Activated CD8-positive, alpha-beta memory T cell treated with anti-CD3 and anti-CD28 coated beads for 48 hours (primary cell): ENCODE results near the gene MAPKAPK2.

Source experiments
- DNase-seq, 3 experiments: peaks; one replicate each; pipeline ENCODE4 v3.0.0-alpha.2; 2020; ENCODE audit warnings: low read depth in 2 of 3, low spot score in 2 of 3

Gene MAPKAPK2

DNA sequence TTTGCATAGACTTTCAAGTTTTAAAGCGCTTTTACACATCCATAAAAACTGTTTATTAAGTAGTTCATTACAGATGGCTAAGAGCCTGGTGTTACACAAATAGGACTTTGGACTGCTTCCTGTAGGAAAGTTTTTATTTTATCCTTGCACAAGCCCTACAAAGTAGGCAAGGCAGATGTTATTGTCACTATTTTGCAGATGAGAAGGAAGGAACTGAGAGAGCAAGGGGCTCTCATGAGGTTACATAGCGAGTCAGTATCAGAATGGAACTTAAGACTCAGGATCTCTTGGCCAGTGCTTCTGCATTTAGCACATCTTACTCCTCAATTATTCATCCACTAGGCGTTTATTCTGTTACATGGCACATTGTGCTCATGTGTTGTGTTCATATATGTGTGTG lies 2.6 kb upstream of the MAPKAPK2 start:
- no peak for DNase-seq

GRCh38 chr1:206683313-206683712 lies 1.4 kb upstream of the MAPKAPK2 start:
- DNase-seq: no peak

- DNase-seq: no peak
Measured at GRCh38 chr1:206684003-206684402, 702 bp upstream of the MAPKAPK2 start.

DNA sequence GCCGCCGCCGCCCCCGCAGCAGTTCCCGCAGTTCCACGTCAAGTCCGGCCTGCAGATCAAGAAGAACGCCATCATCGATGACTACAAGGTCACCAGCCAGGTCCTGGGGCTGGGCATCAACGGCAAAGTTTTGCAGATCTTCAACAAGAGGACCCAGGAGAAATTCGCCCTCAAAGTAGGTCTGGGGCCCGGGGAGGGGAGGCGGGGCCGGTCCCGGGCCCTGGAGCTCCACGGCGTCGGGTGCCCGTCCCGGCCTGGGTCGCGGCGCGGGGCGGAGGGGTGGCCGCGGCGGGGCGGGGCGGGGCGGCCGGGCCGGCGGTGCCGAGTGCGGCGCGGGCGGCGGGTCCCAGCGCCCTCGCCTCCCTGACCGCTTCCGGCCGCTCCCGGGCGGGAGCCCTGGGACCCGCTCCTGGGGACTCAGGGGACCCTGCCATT lies 646 bp downstream of the MAPKAPK2 start:
- peak in 1 of 3 experiments; percentile 19 for DNase-seq

DNA sequence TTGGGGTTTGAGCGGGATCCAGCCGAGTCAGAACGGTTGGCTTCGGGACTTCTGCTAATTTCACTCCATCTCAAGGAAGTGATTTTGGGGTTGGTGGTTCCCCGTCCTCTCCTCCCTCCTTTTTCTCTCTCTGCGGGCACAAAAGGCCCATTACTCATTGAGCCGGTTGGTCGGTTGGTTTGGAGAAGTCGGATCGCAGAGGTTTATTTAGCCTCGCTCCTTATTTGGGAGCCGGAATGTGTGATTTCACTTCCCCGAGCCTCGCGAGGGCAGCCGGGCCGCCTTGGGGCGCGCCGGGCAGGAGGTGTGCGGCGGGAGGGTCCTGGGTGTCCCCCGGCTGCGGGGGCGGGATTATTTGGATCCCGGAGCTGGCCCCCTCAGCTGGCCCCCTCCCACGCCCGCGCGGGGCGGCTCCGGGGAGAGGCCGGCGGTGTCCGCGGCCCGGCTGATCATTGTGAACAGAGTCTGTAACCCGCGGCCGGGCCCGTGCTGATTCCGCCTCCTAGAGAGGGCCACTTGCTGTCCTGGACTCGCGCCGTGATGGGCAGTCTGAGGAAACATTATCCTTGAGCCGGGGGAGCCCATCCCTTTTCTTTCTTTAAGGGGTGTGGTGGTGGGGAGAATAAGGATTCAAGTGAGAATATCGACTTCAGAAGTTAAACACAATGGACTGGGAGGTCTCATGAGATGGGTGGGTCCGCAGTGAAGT lies 1.2 kb downstream of the MAPKAPK2 start:
- peak in 1 of 3 experiments; percentile 33 for DNase-seq

- no peak for DNase-seq
Measured at GRCh38 chr1:206686478-206687249, 2.0 kb downstream of the MAPKAPK2 start.

DNA sequence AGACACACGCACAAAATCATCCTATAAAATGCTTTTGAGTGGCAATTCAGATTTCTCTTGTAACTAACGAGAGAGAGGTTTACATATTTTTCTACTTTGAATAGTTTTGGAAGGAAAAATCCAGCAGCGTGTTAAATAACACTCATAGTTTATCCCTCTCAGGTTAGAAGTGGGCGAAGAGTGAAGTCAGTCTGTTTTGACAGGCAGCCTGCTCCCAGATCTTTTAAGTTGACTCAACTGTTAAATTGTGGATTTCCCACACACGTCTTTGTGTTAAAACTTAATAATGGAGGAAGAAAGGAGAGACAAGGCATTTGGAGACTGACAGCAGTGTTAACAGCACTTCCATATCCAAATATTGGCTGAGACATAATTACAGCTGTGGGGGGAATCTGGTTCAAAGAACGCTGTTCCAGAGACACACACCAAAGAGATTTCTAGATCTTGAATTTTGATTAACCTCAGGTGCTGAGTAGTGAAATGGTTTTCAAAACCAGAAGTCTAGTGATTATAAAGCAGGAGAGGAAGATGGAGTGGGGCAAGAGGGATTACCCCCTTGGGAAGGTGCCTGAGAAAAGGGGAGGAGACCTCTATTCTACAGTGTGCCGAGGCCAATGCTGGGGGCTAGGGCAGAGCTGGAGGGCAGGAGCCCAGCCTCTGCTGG lies 2.7 kb downstream of the MAPKAPK2 start:
- DNase-seq: no peak

DNA sequence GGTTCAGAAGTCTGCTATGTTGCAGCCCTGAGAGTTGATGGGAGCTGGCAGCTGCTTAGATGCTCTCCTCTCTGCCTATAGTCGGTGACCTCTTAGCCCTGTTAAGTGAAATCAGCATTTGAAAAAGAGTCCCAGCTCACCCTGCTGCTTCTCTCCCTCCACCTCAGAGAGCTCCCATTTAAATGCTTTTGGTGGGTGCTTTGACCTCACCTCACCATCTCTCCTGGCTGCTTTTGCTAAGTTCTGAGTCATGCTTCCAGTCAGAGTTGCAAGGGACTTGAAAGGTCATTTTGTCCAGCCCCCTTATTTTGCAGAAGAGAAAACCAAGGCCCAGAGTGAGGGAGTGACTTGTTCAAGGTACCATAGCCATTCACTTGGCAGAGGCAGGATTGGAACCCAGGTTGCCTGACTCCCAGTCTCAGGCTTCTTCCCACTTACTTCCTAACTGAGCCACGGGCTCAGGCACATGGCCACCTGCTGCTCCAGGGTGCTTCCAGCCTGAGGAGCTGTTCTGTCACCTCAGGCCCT lies 3.3 kb downstream of the MAPKAPK2 start:
- no peak for DNase-seq

GRCh38 chr1:206690516-206690915 lies 5.8 kb downstream of the MAPKAPK2 start:
- DNase-seq: no peak

GRCh38 chr1:206691604-206692003 lies 6.9 kb downstream of the MAPKAPK2 start:
- DNase-seq: no peak

GRCh38 chr1:206693029-206693428 lies 8.3 kb downstream of the MAPKAPK2 start:
- no peak for DNase-seq

- DNase-seq: no peak
Measured at GRCh38 chr1:206693592-206693991, 8.9 kb downstream of the MAPKAPK2 start.

DNA sequence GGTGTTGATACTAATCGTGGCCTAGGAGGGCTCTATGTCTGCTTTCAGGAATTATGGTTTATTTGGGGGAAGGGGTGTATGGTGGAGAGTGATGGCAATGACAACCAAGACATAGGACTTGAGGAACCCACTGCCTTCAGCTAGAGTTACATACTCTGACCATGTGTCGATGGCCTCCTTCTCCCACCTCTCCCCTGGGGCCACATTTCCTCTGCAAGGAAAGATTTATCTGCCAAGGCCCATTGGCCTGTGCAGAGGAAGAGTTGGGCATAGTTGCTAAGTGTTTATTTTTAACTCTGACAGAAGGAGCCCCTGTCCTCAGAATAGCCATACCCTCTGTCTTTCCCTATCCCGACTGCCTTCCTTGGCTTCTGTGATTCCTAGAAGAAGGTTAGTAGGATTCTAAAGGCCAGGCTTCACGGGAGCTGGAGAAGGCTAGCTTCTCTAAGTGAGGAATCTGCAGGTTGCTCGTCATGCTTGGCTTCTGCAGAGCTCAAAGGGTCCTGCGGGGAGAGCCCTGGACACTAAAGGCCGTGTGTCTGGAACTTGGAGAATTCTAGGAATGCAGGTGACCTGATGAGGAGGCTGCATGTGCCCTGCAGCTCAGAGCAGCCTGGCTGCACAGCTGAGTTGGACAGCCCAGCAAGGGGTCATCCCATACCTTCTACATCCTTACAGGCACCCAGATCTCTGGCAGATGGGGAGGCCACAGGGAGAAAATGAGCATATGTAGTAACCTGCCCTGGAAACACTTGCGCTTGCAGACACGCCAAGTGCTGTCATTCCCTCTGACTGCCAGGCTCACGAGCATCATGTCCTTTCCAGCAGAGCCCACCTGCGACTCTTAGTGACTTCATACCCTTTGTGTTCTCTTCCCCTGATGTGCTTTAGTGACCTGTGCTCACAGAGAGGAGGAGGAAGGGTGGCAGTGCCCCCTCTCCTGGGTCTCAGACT lies 9.7 kb downstream of the MAPKAPK2 start:
- no peak for DNase-seq

- no peak for DNase-seq
Measured at GRCh38 chr1:206695733-206696132, 11.0 kb downstream of the MAPKAPK2 start.

GRCh38 chr1:206696812-206697585 lies 12.3 kb downstream of the MAPKAPK2 start:
- no peak for DNase-seq

- DNase-seq: no peak
Measured at GRCh38 chr1:206698011-206698410, 13.3 kb downstream of the MAPKAPK2 start.

DNA sequence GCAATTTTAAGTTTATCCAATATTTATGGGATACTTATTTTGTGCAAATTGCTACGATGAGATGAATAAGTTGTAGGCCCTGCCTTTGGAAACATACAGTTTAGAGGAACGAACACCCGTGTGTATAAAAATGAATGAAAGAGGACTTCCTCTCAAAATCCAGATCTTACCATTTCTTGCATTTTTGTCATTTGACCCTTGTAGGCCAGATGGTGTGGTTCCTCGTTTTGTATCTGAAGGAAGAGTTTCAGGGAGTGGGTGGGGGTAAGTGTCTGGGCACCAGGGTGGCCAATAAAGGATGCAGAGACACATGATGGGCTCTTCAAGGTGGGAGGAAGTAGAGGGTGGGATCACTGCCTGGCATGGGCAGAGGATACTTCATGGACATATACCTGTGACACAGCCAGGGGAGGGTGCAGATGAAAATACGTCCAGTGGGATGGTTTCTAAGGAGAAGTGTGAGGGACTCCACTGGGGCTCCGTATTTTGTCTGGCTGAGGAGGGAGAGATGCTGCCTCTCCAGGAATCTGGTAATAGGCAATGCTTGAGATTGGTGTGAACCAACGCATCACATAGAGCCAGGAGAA lies 14.4 kb downstream of the MAPKAPK2 start:
- no peak for DNase-seq

DNA sequence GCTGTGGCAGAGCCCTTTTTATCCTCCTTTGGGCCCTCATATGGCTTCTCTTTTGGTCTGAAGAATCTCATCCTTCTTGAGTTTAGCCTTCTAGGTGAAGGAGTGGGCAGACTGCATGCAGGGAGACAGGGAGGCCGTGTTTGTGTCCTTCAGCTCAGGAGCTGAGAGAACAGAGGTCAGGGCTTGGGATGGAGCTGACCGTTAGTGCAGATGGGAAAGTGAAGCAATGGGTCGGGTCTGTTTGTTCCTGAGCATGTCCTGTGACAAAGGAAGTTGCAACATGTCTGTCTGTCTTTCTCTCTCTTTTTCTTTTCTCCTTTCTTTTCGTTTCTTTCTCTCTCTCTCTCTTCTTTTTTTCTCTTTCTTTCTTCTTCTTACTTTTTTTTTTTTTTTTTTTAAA lies 14.9 kb downstream of the MAPKAPK2 start:
- no peak for DNase-seq

GRCh38 chr1:206700445-206701036 lies 15.8 kb downstream of the MAPKAPK2 start:
- DNase-seq: no peak
